K562 (cell line): ENCODE results near the gene ELOB. TPM values are rescaled to one million over a fixed set of nuclear protein-coding genes. Genes with fewer than 3 reads are reported as not detected.
A peak's percentile ranks its signal among the peaks of the same experiment; 100 is the strongest.

Experiments used
- ATAC-seq: fragments of 200-7000 bp; cut with Tn5 transposase; 3 replicates; pipeline ENCODE4 v1.9.1; 2020; ENCODE audit warnings: moderate library complexity
- BruUV-seq: library from RNA; stranded (reverse); fragments of 400-500 nt; replicated peaks from 2 replicates; lab custom pipeline; 2021; lab: Mats Ljungman, UMichigan
- CTCF ChIA-PET: fragments of 300-600 bp; formaldehyde crosslinking; extraction: SDS; loops from one replicate; lab custom pipeline; 2021; ENCODE audit warnings: low intra/inter-chr PET ratio; lab: Yijun Ruan, JAX
- POLR2A ChIA-PET: fragments of 300-600, 350-650 bp; sonication (Branson Sonifier 250); formaldehyde crosslinking; extraction: SDS; loops from one replicate; lab custom pipeline; 2021; ENCODE audit warnings: antibody characterized with exemption, inconsistent platforms; lab: Yijun Ruan, JAX
- DNase-seq, 4 experiments: peaks; one replicate each; pipeline versions ENCODE4 v3.0.0 to v3.0.0-alpha.2; 2011 to 2018; ENCODE audit warnings: low spot score in 3 of 4, mixed read lengths in 3 of 4; ENCODE audit errors: extremely low read depth in 1 of 4
- FAIRE-seq: peaks from 2 replicates; lab custom pipeline; 2011; peaks lifted over from hg19 to GRCh38; lab: Jason Lieb, UNC
- H2AFZ ChIP-seq: 2 replicates; pipeline ENCODE4 v1.6.0; 2011; ENCODE audit warnings: low read depth, low read length, control low read depth, inconsistent platforms
- H3K27ac ChIP-seq: fragments of 200-600 bp; 3 replicates; pipeline ENCODE4 v1.8.0; 2011; ENCODE audit warnings: low read depth, mild to moderate bottlenecking, control low read depth, inconsistent platforms, low read length, moderate library complexity, mixed read lengths; ENCODE audit errors: extremely low read depth
- H3K27me3 ChIP-seq, 2 experiments: fragments of 300-600 bp in 1 of 2; 2 replicates in 1 of 2; 3 replicates in 1 of 2; pipeline versions ENCODE4 v1.6.0 to v1.8.0; 2011; ENCODE audit warnings: inconsistent platforms in 2 of 2, low read length in 2 of 2, mild to moderate bottlenecking in 1 of 2, mixed read lengths in 1 of 2, moderate library complexity in 1 of 2; ENCODE audit not compliant: control insufficient read depth in 2 of 2, insufficient read depth in 2 of 2
- H3K36me3 ChIP-seq: fragments of 300-600 bp; 3 replicates; pipeline ENCODE4 v1.8.0; 2011; ENCODE audit warnings: mild to moderate bottlenecking, low read length, inconsistent platforms; ENCODE audit not compliant: control insufficient read depth, insufficient read depth
- H3K4me1 ChIP-seq, 2 experiments: fragments of 200-600 bp in 1 of 2; replicated peaks in 1 of 2; 2 replicates in 1 of 2; 3 replicates in 1 of 2; pipeline versions ENCODE4 v1.5.1 to v1.8.0; 2011; ENCODE audit warnings: inconsistent platforms in 2 of 2, low read length in 2 of 2, mild to moderate bottlenecking in 1 of 2, mixed read lengths in 1 of 2, moderate library complexity in 1 of 2; ENCODE audit not compliant: control insufficient read depth in 2 of 2, insufficient read depth in 2 of 2
- H3K4me2 ChIP-seq: 2 replicates; pipeline ENCODE4 v1.6.1; 2011; ENCODE audit warnings: low read length, control low read depth, inconsistent platforms, mixed read lengths; ENCODE audit not compliant: insufficient read depth
- H3K4me3 ChIP-seq: fragments of 200-600 bp; sonication (generic), shearing (Covaris generic); 2 replicates; pipeline ENCODE4 v1.5.1; 2016; ENCODE audit warnings: control low read depth, inconsistent platforms
- H3K79me2 ChIP-seq: fragments of 200-600 bp; 3 replicates; pipeline ENCODE4 v1.8.0; 2011; ENCODE audit warnings: low read length, inconsistent platforms; ENCODE audit not compliant: control insufficient read depth, insufficient read depth
- H3K9ac ChIP-seq, 2 experiments: 2 replicates each; pipeline versions ENCODE4 v1.6.0 to v1.6.1; 2011; ENCODE audit warnings: low read depth in 2 of 2, low read length in 2 of 2, control low read depth in 1 of 2, inconsistent platforms in 1 of 2, mild to moderate bottlenecking in 1 of 2, mixed read lengths in 1 of 2; ENCODE audit not compliant: insufficient read depth in 1 of 2
- H3K9me1 ChIP-seq: one replicate; pipeline ENCODE4 v1.6.0; 2011; ENCODE audit warnings: inconsistent platforms, mild to moderate bottlenecking, low read length, moderate library complexity; ENCODE audit not compliant: control insufficient read depth, insufficient read depth
- H3K9me3 ChIP-seq: replicated peaks from 2 replicates; pipeline ENCODE4 v1.5.1; 2011; ENCODE audit warnings: low read depth, low read length, inconsistent platforms; ENCODE audit not compliant: control insufficient read depth, insufficient read depth
- H4K20me1 ChIP-seq: replicated peaks from 2 replicates; pipeline ENCODE4 v1.6.1; 2011; ENCODE audit warnings: low read length, inconsistent platforms, mixed read lengths; ENCODE audit not compliant: control insufficient read depth, insufficient read depth
- BDP1 ChIP-seq: IDR thresholded peaks from 3 replicates; pipeline ENCODE4 v1.6.1; 2011; ENCODE audit not compliant: insufficient read length, insufficient read depth
- CREBBP ChIP-seq: IDR thresholded peaks from one replicate; pipeline ENCODE4 v1.6.1; 2012; ENCODE audit warnings: low read depth, mild to moderate bottlenecking, control low read depth, inconsistent platforms, low read length
- FOXA3 ChIP-seq, 2 experiments: fragments of 450-650 bp in 1 of 2; sonication (generic) in 1 of 2; formaldehyde crosslinking; IDR thresholded peaks in 1 of 2; conservative IDR thresholded peaks in 1 of 2; 2 replicates each; pipeline versions ENCODE4 v1.4.0 to v1.8.0; 2020 to 2022; ENCODE audit warnings: mild to moderate bottlenecking in 2 of 2, missing genetic modification reagents in 1 of 2
- POLR2B ChIP-seq: fragments of 450-650 bp; IDR thresholded peaks from 2 replicates; pipeline ENCODE4 v1.6.1; 2018; ENCODE audit warnings: low read depth; ENCODE audit not compliant: partially characterized antibody
- TFAM ChIP-seq: fragments of 250-450 bp; sonication (Bioruptor Pico); conservative IDR thresholded peaks from 2 replicates; pipeline ENCODE4 v1.5.0; 2021; ENCODE audit warnings: mild to moderate bottlenecking, moderate library complexity
- WGBS: fragments of 100-300 bp; shearing (Covaris generic); methylation state at CpG from one replicate; pipeline ENCODE4 v1.1.6; 2016; ENCODE audit warnings: low coverage, mixed read lengths; ENCODE audit not compliant: insufficient coverage; ENCODE audit errors: missing lambda C conversion rate; 5-methylcytosine and 5-hydroxymethylcytosine counted together
- in situ Hi-C: fragments of 300-500 bp; cut with MboI; formaldehyde crosslinking; loops from 4 replicates; pipeline ENCODE4 v1.15.0; 2018; ENCODE audit warnings: inconsistent platforms, mixed read lengths
- intact Hi-C: fragments of 100-400 bp; cut with micrococcal nuclease; formaldehyde crosslinking; loops from 2 replicates; pipeline ENCODE4 v1.14.2; 2022
- polyA plus RNA-seq, 8 experiments: library from polyadenylated mRNA; depleted of rRNA in 4 of 8; stranded (reverse) in 5 of 8; unstranded in 3 of 8; fragments of >200 nt; fragmentation: Nextera tagmentation in 2 of 8; fragmentation: Illumina TruSeq in 1 of 8; extraction: Ambion mirVana in 2 of 8; extraction: Trizol in 1 of 8; gene quantifications; 2 replicates each; pipeline versions ENCODE4 v1.2.1 to v1.2.3, GENCODE V29; 2011 to 2014; ENCODE audit warnings: inconsistent platforms in 1 of 8, missing spikeins in 1 of 8
- total RNA-seq, 7 experiments: library from RNA; depleted of rRNA in 6 of 7; stranded (reverse); fragments of >200 nt in 6 of 7; fragmentation: Illumina TruSeq in 2 of 7; extraction: Trizol in 2 of 7; gene quantifications; 2 replicates each; pipeline versions ENCODE4 v1.2.1 to v1.2.3, GENCODE V29; 2011 to 2021; ENCODE audit warnings: low replicate concordance in 1 of 7
- TF ChIP-seq, protein P1 (sequence below): fragments of 450-650 bp; formaldehyde crosslinking; IDR thresholded peaks from 2 replicates; pipeline ENCODE4 v1.4.0; 2020; ENCODE audit warnings: mild to moderate bottlenecking
- TF ChIP-seq, protein P2 (sequence below): fragments of 450-650 bp; IDR thresholded peaks from 2 replicates; pipeline ENCODE4 v1.6.1; 2017; ENCODE audit warnings: antibody characterized with exemption

ELOB gene
- total and polyA plus RNA-seq, 9 of the 15 experiments (the other 6 are each of a cell fraction or from before 2014, with no cell fraction given), result 63.2 to 791 (median 237) TPM

DNA sequence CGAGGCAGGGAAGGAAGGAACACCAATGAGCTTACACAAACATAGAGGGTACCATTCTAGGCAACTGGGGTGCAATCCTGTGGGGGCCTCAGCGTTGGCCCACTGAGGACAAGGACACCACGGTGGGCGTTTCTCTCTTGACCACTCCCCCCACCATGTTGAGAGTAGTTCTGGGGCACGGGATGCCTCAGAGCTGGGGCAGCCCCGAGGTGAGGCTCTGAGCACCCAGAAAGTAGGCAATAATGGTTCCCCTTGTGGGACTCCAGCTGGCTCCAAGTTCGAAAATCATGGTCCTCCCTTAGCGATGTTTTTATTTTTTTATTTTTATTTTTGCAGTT is 45.0 kb upstream of the ELOB start:
- ChIA-PET CTCF (no interaction called here), POLR2A (interaction anchor here (0.6 to 1.0 kb wide), 3 partner anchors 9 to 50 kb away, joined by 3 to 5 read pairs (median 3); partner anchors contain the start of gene PRSS33)
- Histone ChIP-seq H3K9me1 (no peaks in the 10 kb centered on the region), H3K79me2 (peaks cover 22% of the 10 kb centered on the region), H2AFZ (no peak overlapping the region), H3K4me1 (peaks cover 5 to 46% of the 10 kb centered on the region in 2 experiments; a peak in 4 of 5 replicates), H3K9ac (peak overlapping the region in 1 of 2 experiments; percentile 15; a peak in 1 of 4 replicates), H3K4me3 (no peak overlapping the region), H4K20me1 (0 out of 2 replicates have a peak, but pooled peaks cover 4% of the 10 kb centered on the region), H3K4me2 (no peak overlapping the region), H3K9me3 (no peaks in the 10 kb centered on the region), H3K27ac (no peak overlapping the region), H3K36me3 (peaks cover 32% of the 10 kb centered on the region; the same call in 2 of the 3 replicates), H3K27me3 (peaks cover 4 to 16% of the 10 kb centered on the region in 2 experiments; a peak in 3 of 5 replicates)
- WGBS, result 56% methylated on average over 7 of the region's 8 CpGs
- no peak for TF ChIP-seq BDP1
- TF ChIP-seq POLR2B, result peak; percentile 13
- TF ChIP-seq FOXA3 (CRISPR knock-in tag; conservative IDR thresholded peaks at IDR 0.05 in 1 of 2, IDR thresholded peaks at IDR 0.05 in 1 of 2), result no peak
- FAIRE-seq, result no peak
- ATAC-seq, result no peak
- intact Hi-C loops, result no loop called here
- DNase-seq, result no peak
- in situ Hi-C loops, result no loop called here
- BruUV-seq, result no TSS peak

DNA sequence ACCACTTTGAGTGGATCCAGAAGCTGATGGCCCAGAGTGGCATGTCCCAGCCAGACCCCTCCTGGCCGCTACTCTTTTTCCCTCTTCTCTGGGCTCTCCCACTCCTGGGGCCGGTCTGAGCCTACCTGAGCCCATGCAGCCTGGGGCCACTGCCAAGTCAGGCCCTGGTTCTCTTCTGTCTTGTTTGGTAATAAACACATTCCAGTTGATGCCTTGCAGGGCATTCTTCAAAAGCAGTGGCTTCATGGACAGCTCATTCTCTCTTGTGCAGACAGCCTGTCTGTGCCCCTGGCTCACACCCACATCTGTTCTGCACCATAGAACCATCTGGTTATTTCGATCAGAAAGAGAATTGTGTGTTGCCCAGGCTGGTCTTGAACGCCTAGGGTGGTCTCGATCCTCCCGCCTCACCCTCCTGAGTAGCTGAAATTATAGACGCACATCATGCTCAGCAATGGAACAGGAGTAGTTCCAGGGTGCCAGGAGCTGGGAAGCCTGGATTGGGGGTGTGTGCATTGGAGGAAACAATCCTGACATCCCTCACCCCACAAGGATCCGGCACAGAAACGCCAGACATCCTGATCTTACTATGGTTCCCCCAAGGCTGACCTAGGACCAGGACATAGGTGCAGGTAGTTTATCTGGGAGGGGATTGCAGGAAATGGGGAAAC is 44.5 kb upstream of the ELOB start:
- intact Hi-C loops, result no loop called here
- 79% methylated on average over 9 of the region's 9 CpGs for whole genome bisulfite sequencing

More for the DNA sequence above, 44.5 kb upstream of the ELOB start:
- DNase-seq, result no peak
- Histone ChIP-seq H3K36me3 (peaks cover 32% of the 10 kb centered on the region; the same call in 2 of the 3 replicates), H3K9ac (peak overlapping the region in 1 of 2 experiments; percentile 43; a peak in 1 of 4 replicates), H2AFZ (no peak overlapping the region), H3K4me1 (peaks cover 8 to 51% of the 10 kb centered on the region in 2 experiments; a peak in 4 of 5 replicates), H3K27me3 (peaks cover under 1 to 11% of the 10 kb centered on the region in 2 experiments; a peak in 3 of 5 replicates), H4K20me1 (0 out of 2 replicates have a peak, but pooled peaks cover 4% of the 10 kb centered on the region), H3K9me3 (no peaks in the 10 kb centered on the region), H3K79me2 (peaks cover 27% of the 10 kb centered on the region), H3K9me1 (no peaks in the 10 kb centered on the region), H3K4me2 (no peak overlapping the region), H3K27ac (no peak overlapping the region), H3K4me3 (no peak overlapping the region)
- no peak for ATAC-seq
- TF ChIP-seq CREBBP, result no peak
- no peak for TF ChIP-seq TFAM (CRISPR knock-in tag)
- TF ChIP-seq BDP1, result no peak
- TF ChIP-seq, protein P1, sequence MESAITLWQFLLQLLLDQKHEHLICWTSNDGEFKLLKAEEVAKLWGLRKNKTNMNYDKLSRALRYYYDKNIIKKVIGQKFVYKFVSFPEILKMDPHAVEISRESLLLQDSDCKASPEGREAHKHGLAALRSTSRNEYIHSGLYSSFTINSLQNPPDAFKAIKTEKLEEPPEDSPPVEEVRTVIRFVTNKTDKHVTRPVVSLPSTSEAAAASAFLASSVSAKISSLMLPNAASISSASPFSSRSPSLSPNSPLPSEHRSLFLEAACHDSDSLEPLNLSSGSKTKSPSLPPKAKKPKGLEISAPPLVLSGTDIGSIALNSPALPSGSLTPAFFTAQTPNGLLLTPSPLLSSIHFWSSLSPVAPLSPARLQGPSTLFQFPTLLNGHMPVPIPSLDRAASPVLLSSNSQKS (CRISPR knock-in tag), result no peak
- TF ChIP-seq, protein P2, sequence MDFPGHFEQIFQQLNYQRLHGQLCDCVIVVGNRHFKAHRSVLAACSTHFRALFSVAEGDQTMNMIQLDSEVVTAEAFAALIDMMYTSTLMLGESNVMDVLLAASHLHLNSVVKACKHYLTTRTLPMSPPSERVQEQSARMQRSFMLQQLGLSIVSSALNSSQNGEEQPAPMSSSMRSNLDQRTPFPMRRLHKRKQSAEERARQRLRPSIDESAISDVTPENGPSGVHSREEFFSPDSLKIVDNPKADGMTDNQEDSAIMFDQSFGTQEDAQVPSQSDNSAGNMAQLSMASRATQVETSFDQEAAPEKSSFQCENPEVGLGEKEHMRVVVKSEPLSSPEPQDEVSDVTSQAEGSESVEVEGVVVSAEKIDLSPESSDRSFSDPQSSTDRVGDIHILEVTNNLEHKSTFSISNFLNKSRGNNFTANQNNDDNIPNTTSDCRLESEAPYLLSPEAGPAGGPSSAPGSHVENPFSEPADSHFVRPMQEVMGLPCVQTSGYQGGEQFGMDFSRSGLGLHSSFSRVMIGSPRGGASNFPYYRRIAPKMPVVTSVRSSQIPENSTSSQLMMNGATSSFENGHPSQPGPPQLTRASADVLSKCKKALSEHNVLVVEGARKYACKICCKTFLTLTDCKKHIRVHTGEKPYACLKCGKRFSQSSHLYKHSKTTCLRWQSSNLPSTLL, result no peak
- in situ Hi-C loops, result no loop called here
- POLR2A ChIA-PET, result interaction anchor here (0.6 to 1.2 kb wide), 6 partner anchors 8 to 764 kb away, joined by 3 to 5 read pairs (median 3); partner anchors contain the start of gene PRSS33
- CTCF ChIA-PET, result no interaction called here
- BruUV-seq, result no TSS peak
- no peak for FAIRE-seq
